Measurements from ENCODE around the gene WIZ.
A peak's percentile ranks its signal among the peaks of the same experiment; 100 is the strongest.

Gene WIZ

DNA sequence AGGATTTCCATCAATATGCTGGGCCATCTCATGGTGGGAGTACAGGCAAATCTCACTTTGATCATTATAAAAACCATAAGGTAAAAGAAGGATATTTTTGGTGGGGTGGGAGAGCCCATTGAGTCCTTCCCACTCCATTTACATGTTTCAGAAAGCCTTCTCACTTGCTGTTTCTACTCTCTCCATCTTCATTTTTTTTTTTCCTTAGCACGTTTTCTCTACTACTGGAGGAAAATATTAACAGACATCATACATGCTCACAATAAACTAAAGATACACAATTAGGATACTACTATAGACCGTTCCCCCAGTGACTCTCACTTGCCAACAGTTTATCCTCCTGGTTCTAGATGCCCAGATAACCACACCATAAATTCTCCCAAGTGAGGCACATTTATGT is 68.3 kb downstream of the WIZ start:
- H3K9me3 ChIP-seq (ENCODE audit: control insufficient read depth, insufficient read depth, low read length) = no peaks in the 10 kb centered on the region
- peak overlapping the region; percentile 76; the same call in 1 of the 2 replicates for H3K9ac ChIP-seq (ENCODE audit: low read depth, low read length)
- H3K4me1 ChIP-seq (ENCODE audit: insufficient read depth, low read length) = peaks cover 12% of the 10 kb centered on the region
- no peaks in the 10 kb centered on the region; the same call in 1 of the 2 replicates for H3K36me3 ChIP-seq (ENCODE audit: insufficient read depth, low read length)

DNA sequence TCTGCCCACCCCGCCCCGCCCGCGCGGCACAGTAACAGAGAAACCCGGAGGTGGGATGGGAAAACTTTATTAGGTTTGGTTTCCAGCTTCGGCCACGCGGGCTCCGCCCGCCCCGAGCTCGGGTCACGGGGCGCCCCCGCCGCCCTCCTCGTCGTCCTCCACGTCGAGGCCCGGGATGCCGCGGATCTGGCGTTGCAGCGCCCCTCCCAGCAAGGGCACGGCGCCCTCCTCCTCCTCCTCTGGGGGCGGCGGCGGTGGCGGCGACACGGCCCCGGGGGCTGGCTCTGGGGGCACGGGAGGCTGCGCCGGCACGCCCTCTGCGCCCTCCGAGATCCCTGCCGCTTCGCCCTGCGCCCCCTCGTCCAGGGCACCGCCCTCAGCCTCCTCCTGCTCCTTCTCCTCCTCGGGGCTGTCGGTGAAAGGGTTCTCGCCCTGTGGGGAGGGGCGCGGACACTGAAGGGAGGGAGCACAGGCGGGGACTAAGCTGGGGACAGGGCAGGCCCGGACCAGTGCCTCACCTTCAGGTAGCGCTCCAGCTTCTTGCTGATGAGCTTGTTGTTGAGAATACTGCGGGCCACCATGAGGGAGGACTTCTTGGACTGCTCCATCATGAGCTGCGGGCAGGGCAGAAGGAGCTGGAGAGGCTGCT is 69.6 kb downstream of the WIZ start:
- H3K9ac ChIP-seq (ENCODE audit: low read depth, low read length) = peak overlapping the region; percentile 76
- peaks cover 12% of the 10 kb centered on the region for H3K4me1 ChIP-seq (ENCODE audit: insufficient read depth, low read length)
- no peaks in the 10 kb centered on the region for H3K9me3 ChIP-seq (ENCODE audit: control insufficient read depth, insufficient read depth, low read length)
- no peaks in the 10 kb centered on the region; the same call in 1 of the 2 replicates for H3K36me3 ChIP-seq (ENCODE audit: insufficient read depth, low read length)

GRCh38 chr19:15379083-15379998 is 70.4 kb downstream of the WIZ start, which contains the start of gene AKAP8:
Gene AKAP8 (minus strand): TSS chr19:15379787. CDS start chr19:15379731, 56 bp downstream.
- Histone ChIP-seq H3K9ac (ENCODE audit: low read depth, low read length) (peak within 1 kb of the TSS; percentile 99), H3K4me1 (ENCODE audit: insufficient read depth, low read length) (peaks cover 12% of the 10 kb centered on the region), H3K36me3 (ENCODE audit: insufficient read depth, low read length) (no peaks in the 10 kb centered on the region; the same call in 1 of the 2 replicates), H3K9me3 (ENCODE audit: control insufficient read depth, insufficient read depth, low read length) (no peaks in the 10 kb centered on the region)

- no peaks in the 10 kb centered on the region for H3K9me3 ChIP-seq (ENCODE audit: control insufficient read depth, insufficient read depth, low read length)
- H3K36me3 ChIP-seq (ENCODE audit: insufficient read depth, low read length) = no peaks in the 10 kb centered on the region; the same call in 1 of the 2 replicates
- peak overlapping the region; percentile 99 for H3K9ac ChIP-seq (ENCODE audit: low read depth, low read length)
- peaks cover 12% of the 10 kb centered on the region for H3K4me1 ChIP-seq (ENCODE audit: insufficient read depth, low read length)
Observed at GRCh38 chr19:15378534-15379082, 71.1 kb downstream of the WIZ start.

DNA sequence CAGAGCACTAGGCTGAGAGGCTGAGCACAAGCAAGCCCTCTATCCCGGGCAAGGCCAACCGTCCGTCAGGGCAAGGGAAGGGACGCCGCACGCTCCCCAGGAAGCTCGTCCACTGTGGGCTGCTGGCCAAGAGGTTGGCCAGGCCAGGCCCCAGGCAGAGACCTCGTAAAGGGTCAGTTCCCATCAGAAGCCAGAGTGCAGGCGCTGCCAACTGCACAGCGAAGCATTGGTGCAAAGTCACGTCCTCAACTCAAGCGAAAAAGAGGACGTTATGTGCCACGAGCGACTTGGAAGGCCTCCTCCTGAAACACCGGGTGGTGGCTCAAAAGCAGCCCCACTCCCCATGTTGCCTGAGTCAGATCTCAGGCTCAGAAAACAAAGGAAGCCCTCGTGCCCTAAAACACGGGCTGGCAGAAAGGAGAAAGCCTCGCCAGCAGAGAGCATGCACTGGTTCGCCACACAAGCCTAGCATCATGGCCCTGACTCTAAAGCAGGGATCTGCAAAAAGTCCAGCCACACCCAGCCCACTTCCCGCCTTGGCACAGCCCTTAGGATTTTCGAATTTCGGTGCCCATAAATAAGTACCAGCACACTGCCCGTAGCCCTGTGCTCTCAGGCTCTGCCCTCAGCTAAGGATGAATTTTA is 74.8 kb downstream of the WIZ start:
- H3K4me1 ChIP-seq (ENCODE audit: insufficient read depth, low read length) = peaks cover 3% of the 10 kb centered on the region; the same call in 1 of the 2 replicates
- H3K9me3 ChIP-seq (ENCODE audit: control insufficient read depth, insufficient read depth, low read length) = no peaks in the 10 kb centered on the region
- H3K36me3 ChIP-seq (ENCODE audit: insufficient read depth, low read length) = peaks cover 11% of the 10 kb centered on the region
- H3K9ac ChIP-seq (ENCODE audit: low read depth, low read length) = no peak overlapping the region

GRCh38 chr19:15374105-15374651 is 75.6 kb downstream of the WIZ start:
- H3K36me3 ChIP-seq (ENCODE audit: insufficient read depth, low read length) = peaks cover 11% of the 10 kb centered on the region
- H3K9ac ChIP-seq (ENCODE audit: low read depth, low read length) = no peak overlapping the region
- no peaks in the 10 kb centered on the region for H3K9me3 ChIP-seq (ENCODE audit: control insufficient read depth, insufficient read depth, low read length)
- H3K4me1 ChIP-seq (ENCODE audit: insufficient read depth, low read length) = peaks cover 3% of the 10 kb centered on the region; the same call in 1 of the 2 replicates

DNA sequence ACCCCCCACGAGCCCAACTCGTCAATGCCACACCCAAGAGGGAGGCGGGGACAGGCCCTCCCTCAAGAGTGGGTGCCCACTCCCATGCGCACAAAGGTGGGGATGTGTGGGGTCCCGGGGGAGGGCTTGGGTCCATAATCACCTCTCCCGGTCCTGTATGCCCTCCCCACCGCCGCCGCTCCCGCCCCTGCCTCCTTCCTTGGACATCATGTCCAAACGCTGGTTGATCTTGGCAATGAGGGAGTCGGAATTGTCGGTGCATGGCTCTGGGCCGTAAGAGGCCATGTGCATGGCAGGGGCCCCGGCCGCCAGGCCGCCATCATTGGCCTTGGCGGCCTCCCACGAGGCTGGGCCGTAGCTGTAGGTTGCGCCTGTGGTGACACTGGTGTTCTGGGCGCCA is 76.1 kb downstream of the WIZ start:
- H3K4me1 ChIP-seq (ENCODE audit: insufficient read depth, low read length) = peaks cover 3% of the 10 kb centered on the region; the same call in 1 of the 2 replicates
- peaks cover 11% of the 10 kb centered on the region for H3K36me3 ChIP-seq (ENCODE audit: insufficient read depth, low read length)
- no peaks in the 10 kb centered on the region for H3K9me3 ChIP-seq (ENCODE audit: control insufficient read depth, insufficient read depth, low read length)
- no peak overlapping the region for H3K9ac ChIP-seq (ENCODE audit: low read depth, low read length)

DNA sequence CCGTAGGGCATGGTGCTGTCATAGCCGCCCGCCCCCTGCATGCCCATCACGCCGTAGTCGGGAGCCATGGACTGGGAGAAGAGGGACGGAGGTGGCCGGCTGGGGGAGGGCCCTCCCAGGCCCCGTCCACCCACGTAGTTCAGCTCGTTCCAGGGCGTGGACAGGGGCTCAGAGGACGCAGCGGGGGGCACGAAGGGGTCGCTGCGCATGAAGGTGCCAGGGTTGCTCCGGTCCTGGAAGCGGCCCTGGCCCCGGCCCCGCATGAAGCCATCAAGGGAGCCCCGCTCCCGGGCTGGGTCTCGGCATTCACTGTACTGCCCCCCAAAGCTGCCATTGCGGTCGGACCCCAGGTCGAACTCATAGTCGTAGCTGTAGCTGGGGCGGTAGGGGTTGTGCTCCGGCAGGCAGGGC is 76.9 kb downstream of the WIZ start:
- peaks cover 3% of the 10 kb centered on the region; the same call in 1 of the 2 replicates for H3K4me1 ChIP-seq (ENCODE audit: insufficient read depth, low read length)
- H3K9me3 ChIP-seq (ENCODE audit: control insufficient read depth, insufficient read depth, low read length) = no peaks in the 10 kb centered on the region
- no peak overlapping the region for H3K9ac ChIP-seq (ENCODE audit: low read depth, low read length)
- peaks cover 14% of the 10 kb centered on the region for H3K36me3 ChIP-seq (ENCODE audit: insufficient read depth, low read length)

DNA sequence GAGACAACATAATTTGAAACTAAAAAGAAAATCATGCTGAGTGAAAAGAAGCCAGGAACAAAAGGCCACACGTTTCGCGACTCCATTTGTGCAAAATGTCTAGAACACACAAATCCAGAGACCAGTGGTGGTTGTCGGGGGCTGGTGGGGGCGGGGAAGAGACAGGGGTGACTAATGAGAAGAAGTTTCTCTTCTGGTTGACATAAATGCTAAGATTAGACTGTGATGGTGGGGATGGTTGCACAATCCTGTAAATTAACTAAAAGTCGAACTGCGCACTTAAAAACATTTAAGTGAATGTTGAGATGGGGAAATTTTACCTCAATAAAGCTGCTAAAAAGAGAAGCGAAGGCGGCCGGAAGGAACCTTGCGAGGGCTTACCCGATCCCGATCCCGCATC is 77.3 kb downstream of the WIZ start:
- peaks cover 18% of the 10 kb centered on the region for H3K36me3 ChIP-seq (ENCODE audit: insufficient read depth, low read length)
- H3K9me3 ChIP-seq (ENCODE audit: control insufficient read depth, insufficient read depth, low read length) = no peaks in the 10 kb centered on the region
- no peak overlapping the region for H3K9ac ChIP-seq (ENCODE audit: low read depth, low read length)
- peaks cover 3% of the 10 kb centered on the region; the same call in 1 of the 2 replicates for H3K4me1 ChIP-seq (ENCODE audit: insufficient read depth, low read length)

DNA sequence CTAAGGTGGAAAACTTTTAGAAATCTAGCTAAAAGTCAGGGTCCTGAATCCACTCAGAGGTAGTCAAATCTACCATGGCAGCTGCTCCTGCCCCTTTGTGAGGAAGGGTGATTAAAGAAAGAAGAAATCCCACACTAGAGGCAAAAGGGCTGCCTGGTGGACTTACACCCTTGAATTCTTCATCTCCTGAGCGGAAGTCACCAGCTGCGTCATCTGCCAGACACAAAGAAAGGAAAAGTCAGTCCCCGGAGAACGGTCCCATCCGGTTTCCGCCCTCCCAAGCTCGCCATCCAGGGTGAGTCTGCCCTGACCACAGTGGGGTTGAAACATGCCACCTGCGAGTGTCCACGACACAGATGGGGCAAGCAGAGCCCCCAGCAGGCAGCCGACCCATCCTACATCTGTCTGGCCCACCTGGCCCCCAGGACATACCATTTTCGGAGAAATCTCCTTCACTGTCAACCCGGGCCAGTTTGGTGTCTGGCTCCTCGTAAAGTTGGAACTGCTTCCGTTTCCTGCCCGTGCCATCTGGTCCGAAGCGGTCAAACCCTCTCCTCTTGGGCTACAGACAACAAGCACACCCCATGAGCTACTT is 77.9 kb downstream of the WIZ start:
- H3K36me3 ChIP-seq (ENCODE audit: insufficient read depth, low read length) = peaks cover 23% of the 10 kb centered on the region
- no peaks in the 10 kb centered on the region for H3K9me3 ChIP-seq (ENCODE audit: control insufficient read depth, insufficient read depth, low read length)
- no peaks in the 10 kb centered on the region for H3K4me1 ChIP-seq (ENCODE audit: insufficient read depth, low read length)
- no peak overlapping the region for H3K9ac ChIP-seq (ENCODE audit: low read depth, low read length)

DNA sequence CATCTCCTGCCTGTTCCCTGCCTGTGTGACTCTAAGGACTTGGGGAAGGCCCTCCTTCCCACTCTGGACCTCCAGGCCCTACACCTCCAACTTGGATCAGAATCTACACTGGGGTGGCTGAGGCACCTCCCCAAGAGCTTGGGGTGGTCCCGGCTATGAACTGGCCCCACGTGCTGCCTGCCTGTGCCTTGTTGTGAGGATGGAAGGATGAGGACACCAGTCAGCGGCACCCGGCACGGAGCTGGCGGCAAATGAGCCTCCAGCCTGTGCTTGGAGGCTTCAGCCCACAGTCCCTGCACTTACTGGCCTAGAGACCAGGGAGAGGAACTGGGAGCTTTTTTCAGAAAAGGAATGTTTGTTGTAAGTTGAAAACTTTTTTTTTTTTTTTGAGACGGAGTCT is 78.6 kb downstream of the WIZ start:
- Histone ChIP-seq H3K4me1 (ENCODE audit: insufficient read depth, low read length) (no peaks in the 10 kb centered on the region), H3K36me3 (ENCODE audit: insufficient read depth, low read length) (peaks cover 23% of the 10 kb centered on the region), H3K9ac (ENCODE audit: low read depth, low read length) (no peak overlapping the region), H3K9me3 (ENCODE audit: control insufficient read depth, insufficient read depth, low read length) (no peaks in the 10 kb centered on the region)
